Heart right ventricle (tissue), 16 donors: Measurements from ENCODE around the gene FAM53A. TPM values are rescaled to one million over a fixed set of nuclear protein-coding genes. Genes with fewer than 3 reads are reported as not detected.

Experiments
- ATAC-seq, 8 donors: fragments of 200-7000 bp; cut with Tn5 transposase; one replicate each; pipeline ENCODE4 v1.9.1; 2020; ENCODE audit warnings: mild to moderate bottlenecking in 8 of 8, moderate library complexity in 8 of 8, moderate number of reproducible peaks in 1 of 8
- DNase-seq, 2 donors: peaks; one replicate each; pipeline ENCODE4 v3.0.0-alpha.2; 2020
- H3K27ac ChIP-seq, 10 donors: fragments of 200-600 bp; sonication (generic) in 2 of 10; one replicate each; pipeline versions ENCODE4 v1.5.0 to v1.8.0; 2020 to 2022; ENCODE audit warnings: mild to moderate bottlenecking in 3 of 10
- H3K27me3 ChIP-seq, 7 donors: fragments of 200-600 bp; one replicate each; pipeline ENCODE4 v1.8.0; 2021 to 2022; ENCODE audit warnings: mild to moderate bottlenecking in 2 of 7
- H3K36me3 ChIP-seq, 9 donors: fragments of 200-600 bp; sonication (generic) in 1 of 9; one replicate each; pipeline versions ENCODE4 v1.5.0 to v1.8.0; 2020 to 2022; ENCODE audit warnings: mild to moderate bottlenecking in 2 of 9
- H3K4me1 ChIP-seq, 9 donors: fragments of 200-600 bp; sonication (generic) in 1 of 9; one replicate each; pipeline versions ENCODE4 v1.5.0 to v1.8.0; 2020 to 2022; ENCODE audit warnings: mild to moderate bottlenecking in 4 of 9
- H3K4me3 ChIP-seq, 10 donors: fragments of 200-600 bp; sonication (generic) in 2 of 10; one replicate each; pipeline versions ENCODE4 v1.5.0 to v1.8.0; 2020 to 2022; ENCODE audit warnings: mild to moderate bottlenecking in 7 of 10, moderate library complexity in 2 of 10
- H3K9me3 ChIP-seq, 11 donors: fragments of 200-600 bp in 10 of 11; sonication (generic) in 2 of 11; one replicate each; pipeline versions ENCODE4 v1.5.0 to v1.8.0; 2013 to 2022; ENCODE audit warnings: mild to moderate bottlenecking in 2 of 11, control low read depth in 1 of 11, moderate library complexity in 1 of 11
- WGBS, 2 donors: extraction: QIAGEN DNeasy Blood & Tissue Kit; methylation state at CpG; one replicate each; pipeline ENCODE4 v1.1.7; 2013; ENCODE audit warnings: inconsistent platforms in 1 of 2; 5-methylcytosine and 5-hydroxymethylcytosine counted together
- intact Hi-C, 10 donors: fragments of 100-400 bp; cut with DNase I; formaldehyde crosslinking; loops; one replicate each; pipeline versions ENCODE4 v1.11.1 to v1.14.2; 2022
- polyA plus RNA-seq, 2 donors: library from polyadenylated mRNA; stranded (reverse); fragments of 200-250 nt; gene quantifications; one replicate each; pipeline ENCODE4 v1.2.3, GENCODE V29; 2013
- total RNA-seq, 10 donors: library from RNA; stranded (reverse); fragmentation: NEBNext Ultra II Directional in 3 of 10; extraction: Animal tissue kit (Norgen Biotek cat#: 25700) in 3 of 10; gene quantifications; one replicate each; pipeline versions ENCODE4 v1.2.1 to v1.2.4, GENCODE V29; 2021 to 2023
- TF ChIP-seq, protein P1 (sequence below), 9 donors: fragments of 200-600 bp; sonication (generic) in 2 of 9; IDR thresholded peaks; one replicate each; pipeline versions ENCODE4 v1.5.0 to v1.8.0; 2021 to 2022; ENCODE audit warnings: antibody characterized with exemption in 9 of 9, mild to moderate bottlenecking in 5 of 9, moderate library complexity in 1 of 9
- donor health status: Arrhythmogenic right ventricular cardiomyopathy.
- donor health status: ischemic (EF 13 %, LVEDD 7.1; RV severe dilation, severe dysfunction).
- donor health status: healthy with polysubstance abuse.
- donor health status: DM: no; HTN: yes; CAD: no.
- donor health status: DM: no; HTN: no; CAD: no.
- donor health status: ischemic (EF 25% LVEDD 6.9; RV normal size, moderate dysfunction).
- donor health status: ischemic (EF 25% LVEDD 5.7; RV mildly dilated, moderate dysfunction).
- donor health status: healthy.
- donor health status: DM: yes; HTN: yes; CAD: no.
- donor health status: Ischemic cardiomyopathy.
- donor health status: ischemic (EF 35%, LVEDD 5.7; RV mildly dilated, moderate dysfunction).
- donor health status: nonischemic (EF 11% LVEDD 7.7; RV severe dilation, severe dysfunction).
- donor health status: DM: yes; HTN: yes; CAD: no.
- donor health status: PGD.
- donor health status: ischemic (EF 29% LVEDD 5.4; RV normal size, mild dysfunction).
- donor health status: nonischemic (EF 23%, LVEDD 6.1; RV moderate dilation, normal function).

FAM53A gene
- total and polyA plus RNA-seq, 12 donors, result 0.24 to 1.5 (median 0.74) TPM

DNA sequence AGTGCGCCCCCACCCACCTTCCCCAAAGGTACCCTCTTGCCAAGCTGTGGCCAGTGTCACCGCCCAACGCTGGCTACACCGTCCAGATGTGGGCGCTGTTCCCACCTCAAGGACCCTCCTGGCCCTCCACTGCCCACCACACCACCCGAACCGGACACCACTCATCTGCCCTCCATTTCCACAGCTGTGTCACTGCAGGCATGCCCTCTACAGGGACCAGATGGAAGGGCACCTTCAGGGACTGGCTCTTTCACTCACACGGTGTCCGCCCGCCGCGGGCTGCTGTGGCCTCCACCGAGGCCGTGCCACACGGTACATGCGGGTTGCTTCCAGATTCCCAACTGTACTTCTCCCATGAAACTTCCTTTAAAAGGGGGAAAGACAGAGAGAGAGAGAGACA is 87.7 kb downstream of the FAM53A start:
- peaks cover 0 to 11% (median 6%) of the 10 kb centered on the region in 11 donors for H3K9me3 ChIP-seq
- TF ChIP-seq, protein P1, sequence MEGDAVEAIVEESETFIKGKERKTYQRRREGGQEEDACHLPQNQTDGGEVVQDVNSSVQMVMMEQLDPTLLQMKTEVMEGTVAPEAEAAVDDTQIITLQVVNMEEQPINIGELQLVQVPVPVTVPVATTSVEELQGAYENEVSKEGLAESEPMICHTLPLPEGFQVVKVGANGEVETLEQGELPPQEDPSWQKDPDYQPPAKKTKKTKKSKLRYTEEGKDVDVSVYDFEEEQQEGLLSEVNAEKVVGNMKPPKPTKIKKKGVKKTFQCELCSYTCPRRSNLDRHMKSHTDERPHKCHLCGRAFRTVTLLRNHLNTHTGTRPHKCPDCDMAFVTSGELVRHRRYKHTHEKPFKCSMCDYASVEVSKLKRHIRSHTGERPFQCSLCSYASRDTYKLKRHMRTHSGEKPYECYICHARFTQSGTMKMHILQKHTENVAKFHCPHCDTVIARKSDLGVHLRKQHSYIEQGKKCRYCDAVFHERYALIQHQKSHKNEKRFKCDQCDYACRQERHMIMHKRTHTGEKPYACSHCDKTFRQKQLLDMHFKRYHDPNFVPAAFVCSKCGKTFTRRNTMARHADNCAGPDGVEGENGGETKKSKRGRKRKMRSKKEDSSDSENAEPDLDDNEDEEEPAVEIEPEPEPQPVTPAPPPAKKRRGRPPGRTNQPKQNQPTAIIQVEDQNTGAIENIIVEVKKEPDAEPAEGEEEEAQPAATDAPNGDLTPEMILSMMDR (IDR thresholded peaks at IDR 0.05), result no peak
- no peak overlapping the region for H3K4me3 ChIP-seq
- no peak overlapping the region for H3K27ac ChIP-seq
- intact Hi-C loops, result no loop called here
- H3K4me1 ChIP-seq, result no peaks in the 10 kb centered on the region
- ATAC-seq (no peak), DNase-seq (peak in 1 of 2 donors; percentile 4)
- H3K27me3 ChIP-seq, result peaks cover 0 to 80% (median 45%) of the 10 kb centered on the region in 7 donors
- H3K36me3 ChIP-seq, result no peaks in the 10 kb centered on the region
- 86 to 91% methylated on average over 16 of the region's 16 CpGs for WGBS, 2 donors

DNA sequence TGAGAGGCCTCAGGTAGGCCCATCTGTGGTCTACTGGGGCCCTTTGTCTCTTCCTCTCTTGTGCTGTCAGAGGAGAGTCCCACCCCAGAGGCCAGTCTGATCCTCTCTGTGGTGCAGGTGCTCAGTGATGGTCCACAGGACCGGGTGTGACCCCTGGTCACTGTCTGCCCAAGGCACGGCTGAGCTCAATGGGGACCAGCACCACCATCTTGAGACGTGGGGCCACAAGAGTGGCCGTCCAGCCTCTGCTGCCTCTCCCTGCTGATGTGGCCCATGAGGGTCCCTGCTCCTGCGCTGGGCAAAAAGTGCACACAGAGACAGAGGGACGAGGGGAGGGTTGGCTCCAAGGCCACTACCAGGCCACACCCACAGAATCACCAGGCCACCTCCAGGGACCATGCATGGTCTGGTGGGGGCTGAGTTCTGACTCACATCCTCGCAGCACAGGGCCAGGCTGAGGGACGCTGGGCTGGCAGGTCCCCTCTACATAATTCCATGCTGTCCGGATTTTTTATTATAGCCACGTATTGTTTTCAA is 88.3 kb downstream of the FAM53A start:
- Histone ChIP-seq H3K9me3 (peaks cover 0 to 17% (median 12%) of the 10 kb centered on the region in 11 donors), H3K27me3 (peaks cover 0 to 74% (median 45%) of the 10 kb centered on the region in 7 donors), H3K27ac (no peak overlapping the region), H3K4me1 (no peaks in the 10 kb centered on the region), H3K4me3 (no peak overlapping the region), H3K36me3 (no peaks in the 10 kb centered on the region)
- intact Hi-C loops, result no loop called here
- ATAC-seq (no peak), DNase-seq (peak in 1 of 2 donors; percentile 1)
- WGBS, 2 donors, result 90% methylated on average over 10 of the region's 10 CpGs
- TF ChIP-seq, protein P1 (IDR thresholded peaks at IDR 0.05), result no peak

DNA sequence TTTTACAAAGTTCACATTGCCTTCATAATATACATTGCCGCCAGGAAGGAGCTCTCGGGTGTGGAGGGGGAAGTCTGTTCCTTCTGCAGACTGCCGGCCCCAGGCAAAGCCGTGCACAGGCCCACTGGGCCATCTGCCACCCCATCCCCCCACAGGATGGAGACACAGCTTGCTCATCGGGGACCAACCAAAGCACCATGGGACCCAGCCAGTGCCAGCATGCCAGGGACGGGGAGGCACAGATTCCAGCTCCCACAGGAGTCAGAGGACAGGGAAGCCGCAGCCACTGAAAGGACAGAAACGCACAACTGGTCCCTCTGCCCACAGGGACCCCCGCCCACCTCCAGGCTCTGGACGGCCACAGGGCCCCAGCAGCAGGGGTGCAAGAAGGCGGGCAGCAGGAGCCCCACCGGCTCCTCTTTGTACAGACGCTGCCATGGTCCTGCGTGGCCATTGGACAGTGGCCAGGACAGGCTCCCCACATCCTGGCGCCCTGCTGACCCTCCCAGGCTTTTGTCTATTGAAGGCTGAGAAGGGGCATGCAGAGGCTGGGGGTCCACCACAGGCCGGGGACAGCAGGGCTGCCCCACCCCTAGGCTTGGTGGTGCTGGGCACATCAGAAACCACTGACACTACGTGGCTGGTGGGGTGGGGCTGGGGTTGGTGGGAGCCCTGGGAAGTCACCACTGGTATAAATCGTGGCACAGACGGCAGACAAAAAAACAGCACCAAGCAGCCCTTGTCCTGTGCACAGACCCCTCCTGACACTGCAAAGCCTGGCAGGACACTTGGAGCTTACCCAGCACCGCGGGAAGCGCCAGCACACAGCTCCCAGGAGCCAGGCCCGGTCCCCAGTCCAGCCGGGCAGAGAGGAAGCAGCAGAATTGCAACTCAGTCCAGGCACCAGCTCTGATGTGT is 89.0 kb downstream of the FAM53A start:
- ATAC-seq, result peak in 1 of 8 donors; percentile 12
- no peak overlapping the region for H3K4me3 ChIP-seq
- intact Hi-C loops, result no loop called here
- no peaks in the 10 kb centered on the region for H3K36me3 ChIP-seq
- 72 to 83% methylated on average over 24 of the region's 24 CpGs for WGBS, 2 donors
- peaks cover 0 to 24% (median 14%) of the 10 kb centered on the region in 11 donors for H3K9me3 ChIP-seq
- peak in 1 of 2 donors; percentile 2 for DNase-seq
- no peaks in the 10 kb centered on the region for H3K4me1 ChIP-seq
- H3K27me3 ChIP-seq, result peaks cover 0 to 67% (median 45%) of the 10 kb centered on the region in 7 donors
- TF ChIP-seq, protein P1 (IDR thresholded peaks at IDR 0.05), result no peak
- no peak overlapping the region for H3K27ac ChIP-seq

DNA sequence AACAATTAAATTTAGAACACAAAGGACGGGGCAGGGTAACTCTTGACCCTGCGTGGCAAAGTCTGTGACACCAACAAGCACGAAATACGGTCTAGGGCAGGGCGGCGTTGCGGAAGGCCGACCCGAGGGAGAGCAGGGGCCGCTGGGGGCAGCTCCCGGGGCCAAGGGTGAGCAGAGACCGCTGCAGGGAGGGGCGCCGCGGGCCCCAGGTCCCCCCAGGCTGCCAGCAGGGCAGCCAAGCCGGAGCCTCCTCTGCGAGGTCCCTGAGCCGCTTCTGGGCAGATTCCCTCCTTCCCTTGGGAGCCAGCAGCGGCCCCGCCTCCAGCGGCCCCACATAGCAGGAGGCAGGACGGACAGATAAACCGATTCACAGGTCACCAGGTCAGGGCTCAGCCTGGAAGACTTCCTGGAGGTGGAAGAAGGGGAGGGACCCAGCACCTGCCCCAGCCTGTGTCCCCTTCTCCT is 90.2 kb downstream of the FAM53A start:
- 43 to 57% methylated on average over 23 of the region's 23 CpGs for WGBS, 2 donors
- DNase-seq (peak in 1 of 2 donors; percentile 8), ATAC-seq (no peak)
- Histone ChIP-seq H3K4me3 (no peak overlapping the region), H3K36me3 (no peaks in the 10 kb centered on the region), H3K4me1 (no peaks in the 10 kb centered on the region), H3K27ac (no peak overlapping the region), H3K27me3 (peaks cover 0 to 59% (median 45%) of the 10 kb centered on the region in 7 donors), H3K9me3 (peaks cover 0 to 36% (median 21%) of the 10 kb centered on the region in 11 donors)
- TF ChIP-seq, protein P1 (IDR thresholded peaks at IDR 0.05), result no peak
- intact Hi-C loops, result no loop called here
